ENCODE measurements around the gene KIF16B.

DNA sequence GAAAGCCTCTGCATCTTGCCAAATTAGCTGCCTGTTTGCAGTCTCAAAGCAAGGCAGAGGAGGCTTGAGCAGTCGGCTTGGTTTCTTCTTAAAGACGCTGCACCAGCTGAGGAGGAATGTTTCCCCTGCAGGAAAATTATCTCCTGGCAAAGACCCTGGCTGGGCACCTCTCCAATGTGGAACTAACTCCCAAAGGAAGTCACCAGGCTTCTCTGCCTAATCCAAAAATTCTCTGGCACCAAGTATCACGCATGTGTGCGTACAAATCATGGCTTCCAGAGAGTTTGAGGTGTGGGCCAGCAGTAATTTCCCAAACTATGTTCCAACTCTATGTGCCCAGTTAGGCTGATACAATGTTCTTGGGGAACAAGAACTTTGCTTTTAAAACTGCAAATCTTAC is 176.2 kb downstream of the KIF16B start:
- TF ChIP-seq, protein P1, sequence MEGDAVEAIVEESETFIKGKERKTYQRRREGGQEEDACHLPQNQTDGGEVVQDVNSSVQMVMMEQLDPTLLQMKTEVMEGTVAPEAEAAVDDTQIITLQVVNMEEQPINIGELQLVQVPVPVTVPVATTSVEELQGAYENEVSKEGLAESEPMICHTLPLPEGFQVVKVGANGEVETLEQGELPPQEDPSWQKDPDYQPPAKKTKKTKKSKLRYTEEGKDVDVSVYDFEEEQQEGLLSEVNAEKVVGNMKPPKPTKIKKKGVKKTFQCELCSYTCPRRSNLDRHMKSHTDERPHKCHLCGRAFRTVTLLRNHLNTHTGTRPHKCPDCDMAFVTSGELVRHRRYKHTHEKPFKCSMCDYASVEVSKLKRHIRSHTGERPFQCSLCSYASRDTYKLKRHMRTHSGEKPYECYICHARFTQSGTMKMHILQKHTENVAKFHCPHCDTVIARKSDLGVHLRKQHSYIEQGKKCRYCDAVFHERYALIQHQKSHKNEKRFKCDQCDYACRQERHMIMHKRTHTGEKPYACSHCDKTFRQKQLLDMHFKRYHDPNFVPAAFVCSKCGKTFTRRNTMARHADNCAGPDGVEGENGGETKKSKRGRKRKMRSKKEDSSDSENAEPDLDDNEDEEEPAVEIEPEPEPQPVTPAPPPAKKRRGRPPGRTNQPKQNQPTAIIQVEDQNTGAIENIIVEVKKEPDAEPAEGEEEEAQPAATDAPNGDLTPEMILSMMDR (conservative IDR thresholded peaks at IDR 0.05 in 1 of 2, IDR thresholded peaks at IDR 0.05 in 1 of 2; ENCODE audit: extremely low read depth in 1 of 2, insufficient read depth in 1 of 2, low read depth in 1 of 2, low read length in 2 of 2) = no peak
- TF ChIP-seq EZH2 (IDR thresholded peaks at IDR 0.05; ENCODE audit: borderline replicate concordance, low read length) = no peak

All from mammary epithelial cell (primary cell).